OCI-LY7 (cell line): ENCODE results near the gene CSTF1. TPM values are rescaled to one million over a fixed set of nuclear protein-coding genes. Genes with fewer than 3 reads are reported as not detected.
"Not testable (repeated sequence)": the region's sequence is repeated elsewhere in the genome, so short reads cannot be mapped to it uniquely, and the experiment has no call there.

ENCODE experiments used
- BruUV-seq: library from RNA; stranded (reverse); fragments of 400-500 nt; replicated peaks from 2 replicates; lab custom pipeline; 2021; lab: Mats Ljungman, UMichigan
- CTCF ChIA-PET: fragments of 300-600 bp; sonication (Branson Sonifier 250); formaldehyde crosslinking; loops from one replicate; lab custom pipeline; 2022; ENCODE audit warnings: antibody characterized with exemption; ENCODE audit not compliant: unreplicated experiment; lab: Charles Lee
- POLR2A ChIA-PET: fragments of 300-600 bp; sonication (Branson Sonifier 250); formaldehyde crosslinking; loops from one replicate; lab custom pipeline; 2022; ENCODE audit warnings: antibody characterized with exemption; lab: Charles Lee
- DNase-seq: peaks from one replicate; pipeline ENCODE4 v3.0.0-alpha.2; 2015; ENCODE audit warnings: low spot score
- H2AFZ ChIP-seq: fragments of 200-600 bp; sonication (generic), shearing (Covaris generic); 2 replicates; pipeline ENCODE4 v1.6.1; 2014; ENCODE audit warnings: mild to moderate bottlenecking, antibody characterized with exemption, low read length, moderate library complexity
- H3K27ac ChIP-seq: fragments of 200-600 bp; sonication (generic); 2 replicates; pipeline ENCODE4 v1.5.1; 2014; ENCODE audit warnings: mixed run types, low read depth, mild to moderate bottlenecking, moderate library complexity, low read length, inconsistent platforms; ENCODE audit not compliant: poor library complexity, severe bottlenecking
- H3K36me3 ChIP-seq: fragments of 200-600 bp; sonication (generic); 2 replicates; pipeline ENCODE4 v1.6.1; 2014; ENCODE audit warnings: mild to moderate bottlenecking, antibody characterized with exemption, low read length, moderate library complexity, mixed read lengths; ENCODE audit not compliant: insufficient read depth
- H3K4me1 ChIP-seq: fragments of 200-600 bp; sonication (generic); 2 replicates; pipeline ENCODE4 v1.5.1; 2014; ENCODE audit warnings: mild to moderate bottlenecking, low read length; ENCODE audit not compliant: insufficient read depth, poor library complexity, severe bottlenecking
- H3K4me2 ChIP-seq: fragments of 200-600 bp; sonication (generic); 2 replicates; pipeline ENCODE4 v1.6.1; 2014; ENCODE audit warnings: mild to moderate bottlenecking, low read length
- H3K4me3 ChIP-seq: fragments of 200-600 bp; sonication (generic); 2 replicates; pipeline ENCODE4 v1.5.1; 2014; ENCODE audit warnings: mild to moderate bottlenecking, low read depth, low read length; ENCODE audit not compliant: poor library complexity, severe bottlenecking
- H3K79me2 ChIP-seq: fragments of 200-600 bp; sonication (generic); 2 replicates; pipeline ENCODE4 v1.6.1; 2016; ENCODE audit warnings: low read depth, mild to moderate bottlenecking, low read length, moderate library complexity, mixed read lengths; ENCODE audit not compliant: insufficient read depth
- H3K9me2 ChIP-seq: fragments of 200-600 bp; sonication (generic); 2 replicates; pipeline ENCODE4 v1.6.1; 2016; ENCODE audit warnings: mild to moderate bottlenecking, low read length, mixed read lengths; ENCODE audit not compliant: insufficient read depth
- H3K9me3 ChIP-seq: fragments of 200-600 bp; sonication (generic); 2 replicates; pipeline ENCODE4 v1.6.1; 2014; ENCODE audit warnings: mild to moderate bottlenecking, mixed run types, low read length, mixed read lengths
- H4K20me1 ChIP-seq: fragments of 200-600 bp; sonication (generic); 2 replicates; pipeline ENCODE4 v1.6.1; 2014; ENCODE audit warnings: mild to moderate bottlenecking, antibody characterized with exemption, low read length, moderate library complexity, mixed read lengths; ENCODE audit not compliant: insufficient read depth
- CTCF ChIP-seq: fragments of 200-600 bp; sonication (generic); conservative IDR thresholded peaks from 2 replicates; pipeline ENCODE4 v1.5.1; 2014; ENCODE audit warnings: mild to moderate bottlenecking, antibody characterized with exemption, low read length, moderate library complexity, mixed read lengths
- EZH2phosphoT487 ChIP-seq: fragments of 200-600 bp; sonication (generic); IDR thresholded peaks from 2 replicates; pipeline ENCODE4 v1.6.1; 2018; ENCODE audit warnings: low read depth, borderline replicate concordance, mild to moderate bottlenecking, mixed run types, antibody characterized with exemption, low read length, moderate library complexity, mixed read lengths
- intact Hi-C: fragments of 100-400 bp; cut with micrococcal nuclease; formaldehyde crosslinking; loops from one replicate; pipeline ENCODE4 v1.10.0; 2022; ENCODE audit not compliant: unreplicated experiment
- total RNA-seq, 2 experiments: library from RNA; depleted of rRNA in 1 of 2; stranded (reverse); fragments of >200 nt in 1 of 2; shearing (Covaris generic) in 1 of 2; gene quantifications; 2 replicates each; pipeline ENCODE4 v1.2.3, GENCODE V29; 2014 to 2022

Gene CSTF1
- total RNA-seq, 2 experiments from 2014 or later: 52.1 to 56.0 TPM

- no peak for TF ChIP-seq EZH2phosphoT487
- no peak for TF ChIP-seq CTCF
- Histone ChIP-seq H3K4me2 (no peak overlapping the region), H3K4me1 (no peaks in the 10 kb centered on the region), H3K79me2 (peaks cover 39% of the 10 kb centered on the region), H3K9me2 (no peaks in the 10 kb centered on the region), H3K36me3 (peaks cover 99% of the 10 kb centered on the region), H4K20me1 (0 out of 2 replicates have a peak, but pooled peaks cover 11% of the 10 kb centered on the region), H2AFZ (no peak overlapping the region), H3K4me3 (no peak overlapping the region), H3K9me3 (no peaks in the 10 kb centered on the region), H3K27ac (no peak overlapping the region)
- ChIA-PET POLR2A (interaction anchor here (0.7 to 1.0 kb wide), 2 partner anchors 14 to 123 kb away, joined by 3 read pairs; no protein-coding TSS in a partner anchor), CTCF (no interaction called here)
- BruUV-seq: no TSS peak
- DNase-seq: no peak
- intact Hi-C loops: no loop called here
These were observed 11.0 kb downstream of the CSTF1 start for GRCh38 chr20:56403465-56403864.

- Histone ChIP-seq H3K79me2 (peaks cover 31% of the 10 kb centered on the region), H3K36me3 (peaks cover 99% of the 10 kb centered on the region)
- BruUV-seq, H3K4me2 ChIP-seq, DNase-seq, H3K4me1 ChIP-seq, H2AFZ ChIP-seq, H3K9me3 ChIP-seq, CTCF ChIA-PET, H3K4me3 ChIP-seq, intact Hi-C loops, H4K20me1 ChIP-seq, H3K9me2 ChIP-seq, H3K27ac ChIP-seq: not testable (repeated sequence)
- POLR2A ChIA-PET: interaction anchor here (1.4 kb wide), 1 partner anchor 9 kb away, joined by 3 read pairs; no protein-coding TSS in a partner anchor
These were observed 12.9 kb downstream of the CSTF1 start for GRCh38 chr20:56405356-56405755.

GRCh38 chr20:56406910-56407309 is 14.5 kb downstream of the CSTF1 start:
- TF ChIP-seq EZH2phosphoT487 (no peak), CTCF (no peak)
- peaks cover 4% of the 10 kb centered on the region for H3K4me1 ChIP-seq
- H3K4me2 ChIP-seq: no peak overlapping the region
- H3K27ac ChIP-seq: no peak overlapping the region
- 0 out of 2 replicates have a peak, but pooled peaks cover 4% of the 10 kb centered on the region for H4K20me1 ChIP-seq
- H3K9me3 ChIP-seq: no peaks in the 10 kb centered on the region
- H3K4me3 ChIP-seq: no peak overlapping the region
- H3K36me3 ChIP-seq: peaks cover 83% of the 10 kb centered on the region
- CTCF ChIA-PET: no interaction called here
- POLR2A ChIA-PET: interaction anchor here (0.7 to 1.4 kb wide), 2 partner anchors 11 to 1838 kb away, joined by 3 read pairs; no protein-coding TSS in a partner anchor
- intact Hi-C loops: no loop called here
- peaks cover 16% of the 10 kb centered on the region; the same call in 1 of the 2 replicates for H3K79me2 ChIP-seq
- H2AFZ ChIP-seq: no peak overlapping the region
- no peak for DNase-seq
- BruUV-seq: no TSS peak
- no peaks in the 10 kb centered on the region for H3K9me2 ChIP-seq
